HG03135 (cell line): ENCODE measurements around the gene SLC38A5.

Source experiments
- ATAC-seq: cut with Tn5 transposase; IDR thresholded peaks from one replicate; pipeline ENCODE4 v1.9.1; 2021; ENCODE audit warnings: mild to moderate bottlenecking, moderate library complexity; ENCODE audit not compliant: unreplicated experiment

SLC38A5 gene

DNA sequence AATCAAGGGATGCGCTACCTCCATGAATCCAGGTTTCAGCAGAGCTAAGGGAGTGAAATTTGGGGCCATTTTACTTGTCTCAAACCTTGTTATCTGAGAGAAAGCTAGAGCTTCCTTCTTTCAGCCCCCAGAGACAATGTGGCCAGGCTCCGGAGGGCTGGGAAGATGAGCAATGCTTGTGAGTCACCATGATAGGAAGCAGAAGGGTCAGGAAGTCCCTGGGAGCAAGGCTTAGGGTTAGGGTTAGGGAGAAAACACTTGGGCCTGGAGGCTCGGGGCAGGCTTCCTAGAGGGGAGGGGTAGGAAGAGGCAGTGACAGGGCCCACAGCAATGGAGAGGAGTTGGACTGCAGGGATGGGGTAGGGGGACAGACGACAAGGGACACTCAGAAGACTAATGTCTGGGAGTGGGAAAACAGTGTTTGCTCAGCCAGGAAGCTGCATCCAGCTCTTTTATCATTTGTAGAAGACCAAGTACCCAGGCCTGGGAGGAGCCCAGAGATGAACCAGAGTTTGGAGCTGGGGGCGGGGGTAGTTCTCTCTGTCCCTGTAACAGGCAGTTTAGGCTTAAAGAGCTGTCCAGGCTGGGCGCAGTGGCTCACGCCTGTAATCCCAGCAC is 22.3 kb upstream of the SLC38A5 start:
- no peak for ATAC-seq

DNA sequence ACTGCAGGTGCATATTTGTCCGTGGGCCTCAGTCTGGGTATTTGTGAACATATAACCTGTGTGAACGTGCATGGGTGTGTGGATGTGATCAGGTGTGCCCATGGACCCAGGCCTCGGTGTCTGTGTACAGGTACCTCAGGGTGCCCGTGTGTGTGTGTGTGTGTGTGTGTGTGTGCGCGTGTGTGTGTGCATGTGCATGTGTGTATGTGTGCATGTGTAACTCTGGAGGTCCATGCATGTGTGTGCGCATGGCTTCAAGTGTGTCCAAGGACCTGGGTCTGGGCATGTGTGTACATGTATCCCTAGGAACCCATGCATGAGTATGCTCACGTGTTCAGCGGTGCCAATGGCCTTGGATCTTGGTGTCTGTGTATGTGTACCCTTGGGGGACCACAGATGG is 21.7 kb upstream of the SLC38A5 start:
- no peak for ATAC-seq

DNA sequence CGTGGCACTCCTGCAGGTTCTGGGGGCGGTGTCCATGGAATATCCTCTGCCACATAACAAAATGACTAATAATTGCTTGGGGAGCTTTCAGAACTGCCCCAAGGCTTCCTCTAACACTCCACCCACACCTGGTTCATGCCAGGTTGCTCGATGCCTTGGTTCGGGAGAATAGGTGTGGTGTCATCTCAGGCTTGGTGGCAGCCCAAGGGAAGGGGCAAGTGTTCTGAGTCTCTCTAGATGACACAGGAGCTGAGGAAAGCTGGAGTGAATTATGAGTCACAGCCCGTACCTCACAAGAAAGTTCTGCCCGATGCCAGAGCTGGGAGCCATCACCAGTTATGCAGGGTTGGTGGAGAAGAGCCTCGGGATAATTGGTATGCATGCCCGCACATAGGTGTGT is 20.6 kb upstream of the SLC38A5 start:
- ATAC-seq = no peak

DNA sequence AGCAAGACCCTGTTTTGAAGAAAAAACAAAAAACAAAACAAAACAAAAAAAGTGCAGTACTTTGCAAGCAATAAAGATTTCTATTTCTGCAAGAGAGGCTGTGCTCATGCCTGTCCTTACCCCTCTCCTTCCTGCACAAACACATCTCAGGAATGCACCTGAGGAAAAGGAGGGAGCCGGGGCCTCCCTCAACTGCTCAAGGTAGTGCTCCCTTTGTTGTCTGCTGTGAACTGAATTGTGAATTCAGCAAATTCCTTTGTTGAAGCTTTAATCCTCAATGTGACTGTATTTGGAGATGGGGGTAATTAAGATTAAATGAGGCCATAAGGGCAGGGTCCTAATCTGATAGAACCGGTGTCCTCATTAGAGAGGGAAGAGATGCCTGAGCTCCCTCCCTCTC is 19.8 kb upstream of the SLC38A5 start:
- no peak for ATAC-seq

DNA sequence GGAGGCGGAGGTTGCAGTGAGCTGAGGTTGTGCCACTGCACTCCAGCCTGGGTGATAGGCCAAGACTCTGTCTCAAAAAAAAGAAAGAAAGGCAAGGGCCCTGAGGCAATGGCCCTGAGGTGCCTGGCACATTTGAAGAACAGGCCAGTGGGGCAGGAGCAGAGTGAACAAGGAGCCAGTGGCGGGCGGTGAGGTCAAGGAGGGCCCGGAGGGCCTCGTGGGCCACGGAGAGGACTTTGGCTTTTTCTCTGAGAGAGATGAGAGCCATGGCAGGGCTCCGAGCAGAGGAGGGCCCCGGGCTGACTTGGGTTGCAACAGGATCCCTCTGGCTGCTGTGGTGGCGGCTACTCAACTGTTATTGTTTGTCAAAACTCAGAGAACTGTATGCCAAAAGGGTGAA is 19.2 kb upstream of the SLC38A5 start:
- no peak for ATAC-seq

DNA sequence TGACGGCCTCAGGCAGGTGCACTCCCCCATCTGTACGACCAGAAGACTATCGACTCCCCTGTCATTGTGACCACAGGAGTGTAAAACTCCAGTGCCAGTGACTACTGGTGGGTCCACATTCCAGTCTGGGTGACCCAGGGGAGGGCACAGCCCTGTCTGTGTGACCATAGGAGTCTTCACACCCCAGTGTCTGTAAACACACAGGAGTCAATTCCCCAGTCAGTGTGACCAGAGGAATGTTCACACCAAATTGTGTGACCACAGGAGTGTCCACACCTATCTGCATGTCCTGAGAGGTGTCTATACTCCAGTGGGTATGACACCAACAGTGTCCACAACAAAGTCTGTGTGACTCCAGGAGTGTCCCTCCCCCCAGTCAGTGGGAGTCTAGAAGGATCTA is 18.0 kb upstream of the SLC38A5 start:
- ATAC-seq = no peak

DNA sequence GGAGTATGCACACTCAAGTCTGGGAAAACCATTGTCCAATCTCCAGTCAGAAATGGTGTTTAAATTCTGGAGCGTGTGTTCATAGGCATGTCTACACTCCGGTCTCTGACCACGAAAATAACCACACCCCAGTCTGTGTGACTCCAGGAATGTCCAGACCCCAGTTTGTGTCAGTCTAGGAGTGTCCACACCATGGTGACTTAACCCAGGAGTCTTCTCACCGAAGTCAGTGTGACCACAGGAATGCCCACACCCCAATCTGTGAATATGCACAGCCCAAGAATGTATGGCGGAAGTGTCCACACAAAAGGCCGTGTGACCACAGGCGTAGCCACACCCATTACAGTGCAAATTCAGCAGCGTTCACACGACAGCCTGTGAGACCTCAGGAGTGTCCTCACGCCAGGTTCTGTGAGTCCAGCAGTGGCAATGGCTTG is 17.3 kb upstream of the SLC38A5 start:
- no peak for ATAC-seq

DNA sequence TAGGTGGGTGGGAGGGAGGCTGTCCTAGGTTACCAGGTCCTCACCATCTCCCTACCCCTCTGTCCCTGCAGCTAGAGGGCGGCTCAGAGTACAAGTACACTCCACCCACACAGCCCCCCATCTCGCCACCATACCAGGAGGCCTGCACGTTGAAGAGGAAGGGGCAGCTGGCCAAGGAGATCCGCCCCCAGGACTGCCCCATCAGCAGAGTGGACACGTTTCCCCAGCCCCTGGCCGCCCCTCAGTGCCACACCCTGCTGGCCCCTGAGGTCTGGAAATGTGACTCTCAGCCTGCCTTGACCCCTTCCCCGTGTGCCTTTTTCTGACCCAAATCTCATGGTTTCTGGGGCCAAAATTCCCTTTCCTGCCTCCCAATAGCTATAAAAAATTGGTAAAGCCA is 12.5 kb upstream of the SLC38A5 start:
- ATAC-seq = no peak

DNA sequence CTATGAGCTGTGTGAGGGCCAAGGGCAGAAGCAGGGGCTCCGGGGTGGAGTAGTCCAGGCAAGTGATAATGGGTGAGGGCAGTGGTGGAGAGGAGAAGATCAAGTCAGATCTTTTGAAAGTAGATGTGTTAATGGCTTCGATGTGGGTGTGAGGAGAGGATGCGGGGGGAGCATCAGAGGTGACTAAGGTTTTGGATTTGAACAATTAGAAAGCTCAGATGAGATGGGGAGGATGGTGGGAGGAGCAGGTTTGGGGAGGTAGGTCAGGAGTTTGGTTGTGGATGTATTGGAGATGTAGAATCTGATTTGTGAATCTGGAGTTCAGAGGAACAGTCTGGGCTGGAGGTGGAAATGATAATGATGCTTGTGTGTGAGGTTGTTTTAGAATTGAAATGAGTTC is 10.5 kb upstream of the SLC38A5 start:
- ATAC-seq = no peak

DNA sequence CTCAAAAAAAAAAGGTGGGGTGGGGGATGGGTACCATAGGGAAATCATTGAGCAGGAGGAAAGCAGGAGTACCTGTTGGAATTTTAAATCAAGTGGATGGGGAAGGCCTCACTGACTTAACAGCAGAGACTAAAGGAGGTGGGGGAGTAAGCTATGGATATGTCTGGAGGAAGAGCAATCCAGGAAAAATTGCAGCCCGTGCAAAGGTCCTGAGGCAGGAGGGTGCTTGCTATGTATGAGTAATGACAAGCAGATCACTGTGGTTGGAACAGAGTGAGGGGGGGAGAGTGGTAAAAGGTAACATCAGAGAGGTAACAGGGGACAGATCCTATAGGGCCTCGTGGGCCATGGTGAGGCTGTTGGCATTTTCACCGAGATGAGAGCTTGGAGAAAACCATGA is 10.1 kb upstream of the SLC38A5 start:
- ATAC-seq = no peak

DNA sequence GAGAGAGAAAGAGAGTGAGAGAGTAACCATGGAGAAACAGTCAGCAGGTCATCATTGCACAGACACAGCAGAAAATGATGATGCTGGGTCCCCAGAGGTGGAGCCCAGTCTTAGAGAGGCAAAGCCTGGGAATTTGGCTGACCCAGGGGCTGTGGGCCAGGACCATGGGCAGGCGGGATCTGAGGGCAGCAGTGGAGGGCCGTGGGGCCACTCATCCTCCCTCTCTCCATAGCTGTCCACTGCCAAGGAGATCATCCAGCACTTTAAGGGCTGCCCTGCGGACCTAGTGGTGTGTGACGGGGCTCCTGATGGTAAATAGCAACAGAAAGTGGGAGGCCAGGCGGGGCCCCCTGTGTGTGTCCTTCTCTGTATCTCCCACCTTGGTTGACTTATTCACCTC is 8.7 kb upstream of the SLC38A5 start:
- no peak for ATAC-seq

DNA sequence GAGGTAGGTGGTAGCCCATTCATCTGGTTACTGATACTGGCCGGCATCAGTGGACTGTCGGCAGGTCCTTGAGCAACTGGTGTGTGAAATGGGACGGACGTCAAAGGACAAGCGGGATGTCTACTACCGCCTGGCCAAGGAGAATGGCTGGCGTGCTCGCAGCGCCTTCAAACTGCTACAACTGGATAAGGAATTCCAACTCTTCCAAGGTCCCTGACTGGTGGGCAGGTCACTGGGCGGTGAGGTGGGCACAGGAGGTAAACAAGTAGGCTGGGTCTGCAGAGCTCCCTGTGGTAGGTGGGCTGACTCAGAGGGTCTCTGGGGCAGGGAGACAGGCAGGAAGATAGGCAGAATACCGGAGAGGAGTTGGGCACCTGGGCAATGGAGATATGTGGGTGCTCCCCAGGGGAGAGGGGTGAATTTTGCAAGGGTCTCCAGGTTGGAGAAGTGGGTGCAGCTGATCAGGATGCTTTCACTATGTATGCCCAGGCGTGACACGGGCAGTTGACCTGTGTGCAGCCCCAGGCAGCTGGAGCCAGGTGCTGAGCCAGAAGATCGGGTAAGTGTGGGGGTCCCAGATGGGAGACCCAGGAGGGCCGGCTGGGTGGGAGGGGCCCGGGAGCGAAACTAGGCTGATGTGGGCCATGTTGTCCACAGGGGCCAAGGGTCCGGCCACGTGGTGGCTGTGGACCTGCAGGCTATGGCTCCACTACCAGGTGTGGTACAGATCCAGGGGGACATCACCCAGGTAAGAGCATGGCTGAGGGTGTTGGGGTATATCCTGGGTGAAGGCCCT is 8.1 kb upstream of the SLC38A5 start:
- ATAC-seq = no peak

DNA sequence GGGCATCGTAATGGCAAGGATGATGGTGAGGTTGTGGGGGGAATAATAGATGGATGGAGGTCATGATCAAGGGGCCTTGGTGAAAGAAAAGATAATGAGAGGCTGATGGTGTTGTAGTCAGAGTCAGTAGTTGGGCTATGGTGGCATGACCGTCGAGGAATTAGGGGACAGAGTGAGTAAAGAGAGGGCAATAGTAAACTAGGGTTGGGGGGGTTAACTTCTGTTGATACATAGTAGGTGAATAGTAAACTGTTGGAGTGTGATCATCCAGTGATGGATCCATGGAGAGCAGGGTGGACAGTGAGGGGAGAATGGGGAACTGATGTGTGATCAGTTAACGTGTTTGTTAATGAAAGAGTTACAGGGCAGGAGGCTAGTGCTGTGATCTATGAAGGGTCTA is 6.9 kb upstream of the SLC38A5 start:
- no peak for ATAC-seq

DNA sequence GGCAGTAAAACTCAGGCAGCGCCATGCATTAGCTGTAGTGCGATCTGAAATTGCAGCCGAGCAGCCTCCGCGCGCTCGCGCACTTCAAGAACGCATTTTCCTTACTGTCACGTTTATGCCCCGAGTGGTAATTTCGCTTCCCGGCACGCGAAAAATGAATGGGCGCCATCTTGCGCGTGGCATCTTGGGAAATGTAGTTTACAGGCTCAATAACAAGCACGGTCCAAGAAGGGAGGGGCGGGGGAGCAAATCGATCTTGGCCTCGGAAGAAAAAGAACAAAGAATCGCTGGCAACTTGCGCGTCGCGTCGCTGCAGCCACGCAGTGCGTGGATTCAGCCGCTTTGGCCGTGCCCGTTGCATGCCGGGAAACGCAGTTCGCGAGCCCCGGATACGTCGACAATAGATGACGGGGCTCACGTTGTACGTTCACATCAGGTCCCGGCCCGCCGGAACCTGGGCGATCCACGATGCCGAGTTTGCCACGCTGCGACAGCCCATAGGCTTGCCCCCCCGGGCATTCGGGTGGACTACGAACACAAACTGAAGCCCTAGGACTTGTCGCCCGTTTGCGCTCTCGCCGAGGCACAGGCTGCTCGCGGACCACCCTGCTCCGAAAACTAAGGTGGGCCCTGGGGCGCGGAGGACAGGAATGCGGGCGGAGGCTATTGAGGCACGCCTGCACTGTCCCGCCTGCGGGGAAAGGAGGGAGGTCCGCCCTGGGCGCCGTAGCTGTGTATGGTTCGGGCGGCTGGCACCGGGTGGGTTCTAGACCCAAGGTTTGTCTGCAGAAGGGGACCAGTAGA is 5.9 kb upstream of the SLC38A5 start, which contains the start of gene FTSJ1:
TSS of gene FTSJ1 (plus strand) at position 426 of the 804 bp plus-strand sequence. CDS start 1,849 bp downstream, outside the sequence.
- ATAC-seq = peak; percentile 79

DNA sequence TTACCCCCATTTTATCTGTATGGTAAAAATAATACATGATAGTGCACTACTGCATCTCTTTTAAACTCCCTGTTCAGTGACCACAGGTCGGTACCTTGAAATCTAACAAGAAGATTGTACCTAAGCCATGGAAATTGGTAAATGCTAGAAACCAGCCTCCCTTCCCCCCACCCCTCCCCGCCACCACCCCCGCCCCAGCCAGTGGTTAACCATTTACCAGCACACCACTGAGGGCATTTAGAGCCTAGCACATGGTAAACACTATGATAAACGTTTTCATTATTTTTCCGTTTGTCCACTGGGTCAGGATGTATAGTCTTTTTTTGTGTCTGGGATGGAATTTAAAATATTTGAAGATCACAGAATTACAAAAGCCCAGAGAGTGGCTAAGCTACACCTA is 5.2 kb upstream of the SLC38A5 start:
- ATAC-seq = no peak

DNA sequence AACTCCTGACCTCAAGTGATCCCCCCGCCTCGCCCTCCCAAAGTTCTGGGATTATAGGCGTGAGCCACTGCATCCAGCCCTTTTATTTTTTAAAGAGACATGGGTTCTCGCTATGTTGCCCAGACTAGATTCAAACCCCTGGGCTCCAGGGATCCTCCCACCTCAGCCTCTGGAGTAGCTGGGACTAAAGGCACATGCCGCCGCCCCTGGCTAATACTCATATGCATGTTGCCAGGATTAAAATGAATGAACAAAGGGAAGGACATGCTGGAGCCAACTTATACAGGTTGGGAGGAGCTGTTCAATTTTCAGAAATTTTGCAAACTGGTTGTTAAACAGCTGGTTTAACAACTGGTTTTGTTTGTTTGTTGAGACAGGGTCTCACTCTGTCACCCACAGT is 4.5 kb upstream of the SLC38A5 start:
- ATAC-seq = no peak

DNA sequence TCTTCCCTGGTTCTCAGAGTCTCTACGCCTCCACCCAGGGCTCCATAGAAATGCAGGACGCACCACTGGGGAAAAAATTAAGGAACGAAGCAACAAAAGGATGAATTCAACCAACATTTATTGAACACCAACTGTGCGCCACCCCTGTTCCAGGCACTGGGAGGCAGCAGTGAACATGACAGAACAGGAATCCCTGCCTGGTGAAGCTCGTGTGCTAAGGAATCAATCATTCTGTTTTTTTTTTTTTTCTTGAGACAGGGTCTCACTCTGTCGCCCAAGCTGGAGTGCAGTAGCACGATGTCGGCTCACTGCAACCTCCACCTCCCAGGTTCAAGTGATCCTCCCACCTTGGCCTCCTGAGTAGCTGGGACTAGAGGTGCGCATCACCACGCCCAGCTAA is 4.1 kb upstream of the SLC38A5 start:
- ATAC-seq = no peak

DNA sequence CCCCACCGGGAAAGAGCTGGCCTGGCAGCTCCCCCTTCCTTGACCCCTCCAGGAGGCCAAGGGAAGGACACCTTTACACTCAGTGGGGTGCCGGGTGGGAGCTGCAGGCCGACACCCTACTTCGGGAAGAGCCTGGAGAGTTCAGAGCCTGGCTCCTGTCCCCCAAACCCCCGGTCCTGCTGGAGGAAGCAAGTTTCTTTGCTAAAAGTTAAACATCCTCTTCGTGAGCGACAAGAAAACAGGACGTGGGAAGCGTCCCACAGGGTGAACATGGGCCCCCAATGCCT is 3.6 kb upstream of the SLC38A5 start:
- no peak for ATAC-seq

DNA sequence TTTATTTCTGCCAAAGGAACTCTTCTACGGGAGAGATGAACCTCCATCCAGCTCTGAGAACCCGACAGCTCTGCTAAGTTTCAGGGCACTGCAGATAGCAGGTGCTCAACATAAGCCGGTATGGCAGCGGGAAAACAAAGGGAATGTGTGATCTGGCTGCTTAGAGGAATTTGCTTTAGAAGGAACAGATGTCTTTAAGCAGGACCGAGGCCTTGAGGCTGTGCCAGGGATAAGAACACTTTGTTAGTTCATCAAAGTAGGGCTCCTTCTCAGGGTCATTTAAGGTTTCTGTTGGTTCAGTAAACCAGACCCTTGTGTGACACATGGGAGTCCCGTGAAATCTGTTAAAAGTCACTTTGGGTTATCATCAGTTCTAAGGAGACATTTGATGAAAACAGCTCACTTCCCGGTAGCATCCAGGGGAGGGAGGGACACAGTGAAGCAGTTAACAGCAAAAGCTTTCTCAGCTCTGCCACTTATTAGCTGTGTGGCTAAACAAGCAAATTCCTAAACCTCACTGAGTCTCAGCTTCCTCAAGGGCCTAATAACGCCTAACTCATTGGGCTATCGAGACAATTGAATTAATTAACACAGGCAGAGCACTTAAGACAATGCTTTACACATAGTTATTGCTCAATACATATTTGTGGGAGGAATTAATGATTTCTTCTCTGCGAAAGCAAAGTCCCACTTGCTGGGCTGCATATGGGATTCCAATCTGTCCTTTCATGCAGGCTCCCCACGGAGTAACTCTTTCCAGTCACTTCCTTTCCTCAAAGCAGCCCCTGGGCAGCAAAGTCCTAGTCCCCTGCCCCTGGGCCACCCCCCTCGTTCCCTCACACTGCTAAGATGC is 3.0 kb upstream of the SLC38A5 start:
- ATAC-seq = no peak

DNA sequence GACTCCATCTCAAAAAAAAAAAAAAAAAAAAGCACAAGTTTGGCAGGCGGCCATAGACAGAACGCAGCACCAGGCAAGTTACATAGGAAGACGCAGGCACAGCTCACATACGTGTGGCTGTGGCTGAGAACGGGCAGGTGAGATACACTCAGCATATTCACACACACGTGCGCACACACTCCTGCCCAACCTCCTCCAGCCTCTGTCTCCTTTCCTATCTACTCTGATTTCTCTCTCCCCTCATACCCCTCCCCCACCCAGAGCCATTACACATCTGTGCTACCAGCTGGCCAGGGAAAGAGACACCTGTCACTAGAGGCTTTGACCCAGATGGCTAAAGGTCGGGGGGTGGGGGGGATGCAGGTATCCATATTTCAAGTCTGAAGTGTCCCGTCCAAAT is 2.2 kb upstream of the SLC38A5 start:
- ATAC-seq = no peak

DNA sequence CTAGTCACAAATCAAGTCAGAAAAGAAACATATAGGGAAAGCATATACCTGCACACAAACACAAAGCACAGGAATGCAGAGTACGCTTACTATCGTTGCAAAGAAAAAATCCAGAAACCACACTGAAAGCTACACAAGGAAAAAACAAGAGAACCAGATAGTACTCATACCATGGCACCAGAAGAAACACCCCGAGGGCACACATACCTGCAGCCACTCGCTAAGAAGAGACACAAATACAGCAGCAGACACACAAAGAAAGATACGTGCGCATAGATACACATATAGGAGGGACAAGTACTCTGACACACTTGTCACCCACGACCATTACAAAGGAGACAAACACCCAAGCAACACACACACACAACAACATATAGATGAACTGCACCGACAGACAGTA is 1.4 kb upstream of the SLC38A5 start:
- no peak for ATAC-seq
